GM12878 (cell line): ENCODE measurements around the gene RIPK4. TPM values are rescaled to one million over a fixed set of nuclear protein-coding genes. Genes with fewer than 3 reads are reported as not detected.
"Not testable (repeated sequence)": the region's sequence is repeated elsewhere in the genome, so short reads cannot be mapped to it uniquely, and the experiment has no call there.

Experiments used
- ATAC-seq: fragments of 200-7000 bp; cut with Tn5 transposase; 3 replicates; pipeline ENCODE4 v1.9.1; 2020; ENCODE audit warnings: mild to moderate bottlenecking, moderate library complexity
- BruUV-seq: library from RNA; stranded (reverse); fragments of 400-500 nt; replicated peaks from 2 replicates; lab custom pipeline; 2021; lab: Mats Ljungman, UMichigan
- CTCF ChIA-PET: fragments of 300-600 bp; sonication (Branson Sonifier 250); formaldehyde crosslinking; extraction: SDS; loops from one replicate; lab custom pipeline; 2021; ENCODE audit warnings: inconsistent platforms; lab: Yijun Ruan, JAX
- POLR2A ChIA-PET: fragments of 350-600 bp; formaldehyde crosslinking; extraction: SDS; loops from one replicate; lab custom pipeline; 2021; ENCODE audit warnings: inconsistent platforms; lab: Charles Lee
- RAD21 ChIA-PET: fragments of 300-600 bp; sonication (Branson Sonifier 250); formaldehyde crosslinking; loops from one replicate; lab custom pipeline; 2023; ENCODE audit warnings: antibody characterized with exemption; ENCODE audit not compliant: unreplicated experiment; lab: Charles Lee
- SMC1A ChIA-PET: fragments of 300-600 bp; sonication (Branson Sonifier 250); formaldehyde crosslinking; loops from one replicate; lab custom pipeline; 2023; ENCODE audit not compliant: unreplicated experiment, uncharacterized antibody; lab: Charles Lee
- DNase-seq: peaks from one replicate; pipeline ENCODE4 v3.0.0-alpha.2; 2011; ENCODE audit warnings: low read depth, low spot score
- FAIRE-seq: peaks from 3 replicates; lab custom pipeline; 2011; peaks lifted over from hg19 to GRCh38; lab: Jason Lieb, UNC
- H2AFZ ChIP-seq: 2 replicates; pipeline ENCODE4 v1.6.0; 2011; ENCODE audit warnings: low read depth, low read length, control low read depth; ENCODE audit not compliant: control insufficient read depth
- H3K27ac ChIP-seq: 2 replicates; pipeline ENCODE4 v1.5.1; 2011; ENCODE audit warnings: control low read depth; ENCODE audit not compliant: control insufficient read depth, insufficient read depth
- H3K27me3 ChIP-seq, 2 experiments: replicated peaks in 1 of 2; 2 replicates each; pipeline versions ENCODE4 v1.6.0 to v1.6.1; 2011; ENCODE audit warnings: low read length in 1 of 2; ENCODE audit not compliant: control insufficient read depth in 2 of 2, insufficient read depth in 2 of 2
- H3K36me3 ChIP-seq, 2 experiments: 2 replicates each; pipeline ENCODE4 v1.5.1; 2011; ENCODE audit warnings: low read length in 1 of 2; ENCODE audit not compliant: control insufficient read depth in 2 of 2, insufficient read depth in 2 of 2
- H3K4me1 ChIP-seq: 2 replicates; pipeline ENCODE4 v1.6.1; 2011; ENCODE audit warnings: mild to moderate bottlenecking, low read length, moderate library complexity, mixed read lengths; ENCODE audit not compliant: control insufficient read depth, insufficient read depth
- H3K4me2 ChIP-seq: 2 replicates; pipeline ENCODE4 v1.6.0; 2011; ENCODE audit warnings: control low read depth; ENCODE audit not compliant: control insufficient read depth, insufficient read depth
- H3K4me3 ChIP-seq: fragments of 200-600 bp; sonication (generic); 2 replicates; pipeline ENCODE4 v1.5.1; 2016
- H3K79me2 ChIP-seq: 2 replicates; pipeline ENCODE4 v1.6.0; 2011; ENCODE audit warnings: low read length; ENCODE audit not compliant: control insufficient read depth, insufficient read depth
- H3K9ac ChIP-seq: 2 replicates; pipeline ENCODE4 v1.8.0; 2011; ENCODE audit warnings: low read length, control low read depth, mixed read lengths; ENCODE audit not compliant: control insufficient read depth, insufficient read depth
- H3K9me3 ChIP-seq: replicated peaks from 3 replicates; pipeline ENCODE4 v1.5.1; 2011; ENCODE audit warnings: mild to moderate bottlenecking, low read length; ENCODE audit not compliant: control insufficient read depth, insufficient read depth
- H4K20me1 ChIP-seq: 2 replicates; pipeline ENCODE4 v1.6.0; 2011; ENCODE audit not compliant: control insufficient read depth, insufficient read depth
- CEBPB ChIP-seq, 2 experiments: fragments of 150-350 bp in 1 of 2; IDR thresholded peaks; 2 replicates each; pipeline ENCODE4 v1.6.1; 2012 to 2014; ENCODE audit warnings: low read depth in 2 of 2, low read length in 2 of 2, borderline replicate concordance in 1 of 2, inconsistent platforms in 1 of 2
- DPF2 ChIP-seq: fragments of 450-650 bp; IDR thresholded peaks from 2 replicates; pipeline ENCODE4 v1.6.1; 2017; ENCODE audit warnings: mild to moderate bottlenecking
- RELA ChIP-seq: fragments of 450-650 bp; IDR thresholded peaks from 2 replicates; pipeline ENCODE4 v1.8.0; 2014; ENCODE audit warnings: borderline replicate concordance; ENCODE audit not compliant: partially characterized antibody
- RUNX3 ChIP-seq: IDR thresholded peaks from 2 replicates; pipeline ENCODE4 v1.6.1; 2012; ENCODE audit warnings: low read length, inconsistent platforms
- SMAD5 ChIP-seq: IDR thresholded peaks from 2 replicates; pipeline ENCODE4 v1.6.1; 2016; ENCODE audit warnings: antibody characterized with exemption, low read depth
- WGBS: methylation state at CpG from one replicate; pipeline ENCODE4 v1.1.6; 2016; ENCODE audit warnings: low lambda C conversion rate; ENCODE audit not compliant: insufficient replicate concordance, insufficient coverage; ENCODE audit errors: missing lambda C conversion rate; 5-methylcytosine and 5-hydroxymethylcytosine counted together
- in situ Hi-C: fragments of 300-500 bp; cut with MboI; formaldehyde crosslinking; loops from 9 replicates; pipeline ENCODE4 v1.14.3; 2018; ENCODE audit warnings: mixed read lengths
- intact Hi-C: fragments of 100-400 bp; cut with micrococcal nuclease; formaldehyde crosslinking; loops from one replicate; pipeline ENCODE4 v1.14.2; 2022; ENCODE audit not compliant: unreplicated experiment
- polyA plus RNA-seq, 11 experiments: library from polyadenylated mRNA; depleted of rRNA in 4 of 11; unstranded in 6 of 11; stranded (reverse) in 5 of 11; fragments of >200 nt; fragmentation: Nextera tagmentation in 4 of 11; fragmentation: Illumina TruSeq in 1 of 11; extraction: Ambion mirVana in 4 of 11; extraction: Trizol in 1 of 11; gene quantifications; 1 replicate in 1 of 11; 2 replicates in 10 of 11; pipeline versions ENCODE4 v1.2.1 to v1.2.3, GENCODE V29; 2011 to 2016; ENCODE audit warnings: inconsistent platforms in 2 of 11, missing spikeins in 2 of 11, low read depth in 1 of 11
- total RNA-seq, 4 experiments: library from RNA; depleted of rRNA in 3 of 4; stranded (reverse); fragments of >200 nt in 3 of 4; fragmentation: Illumina TruSeq in 1 of 4; extraction: Trizol in 1 of 4; gene quantifications; 2 replicates each; pipeline versions ENCODE4 v1.2.1 to v1.2.3, GENCODE V29; 2013 to 2021
- TF ChIP-seq, protein P1 (sequence below): fragments of 450-650 bp; IDR thresholded peaks from 2 replicates; pipeline ENCODE4 v1.6.1; 2016; ENCODE audit warnings: mild to moderate bottlenecking, moderate library complexity, borderline replicate concordance
- TF ChIP-seq, protein P2 (sequence below): fragments of 450-650 bp; IDR thresholded peaks from 2 replicates; pipeline ENCODE4 v1.6.1; 2017; ENCODE audit warnings: mild to moderate bottlenecking, moderate library complexity

RIPK4 gene
- total and polyA plus RNA-seq, 10 of the 15 experiments (the other 5 are each of a cell fraction or from before 2014, with no cell fraction given) = 0.05 TPM; not detected in 9

DNA sequence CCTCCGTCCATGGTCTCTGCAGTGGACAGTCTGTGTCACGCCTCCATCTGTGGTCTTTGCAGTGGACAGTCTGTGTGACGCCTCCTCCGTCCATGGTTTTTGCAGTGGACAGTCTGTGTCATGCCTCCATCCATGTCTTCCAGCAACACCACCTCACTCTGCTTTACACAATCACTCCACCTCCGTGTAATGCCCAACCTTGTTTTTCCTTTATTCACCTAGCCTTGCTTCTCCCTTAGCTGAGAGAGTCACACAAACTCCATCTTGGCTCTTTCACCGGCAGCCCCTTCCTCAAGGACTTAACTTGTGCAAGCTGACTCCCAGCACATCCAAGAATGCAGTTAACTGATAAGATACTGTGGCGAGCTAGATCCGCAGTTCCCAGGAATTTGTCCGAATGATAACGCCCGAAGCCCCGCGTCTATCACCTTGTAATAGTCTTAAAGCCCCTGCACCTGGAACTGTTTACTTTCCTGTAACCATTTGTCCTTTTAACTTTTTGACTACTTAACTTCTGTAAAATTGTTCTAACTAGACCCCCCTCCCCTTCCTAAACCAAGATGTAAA lies 52.5 kb downstream of the RIPK4 start:
- WGBS = 27% methylated on average over 13 of the region's 13 CpGs
- H3K4me3 ChIP-seq, FAIRE-seq, H3K27me3 ChIP-seq, H4K20me1 ChIP-seq, intact Hi-C loops, H3K4me2 ChIP-seq, H3K36me3 ChIP-seq, CTCF ChIA-PET, H3K9ac ChIP-seq, BruUV-seq, H3K4me1 ChIP-seq, POLR2A ChIA-PET, SMC1A ChIA-PET, H2AFZ ChIP-seq, ATAC-seq, in situ Hi-C loops, DNase-seq, H3K9me3 ChIP-seq, H3K27ac ChIP-seq, H3K79me2 ChIP-seq: not testable (repeated sequence)
- RAD21 ChIA-PET = interaction anchor here (0.9 kb wide), 1 partner anchor 102 kb away, joined by 3 read pairs; no protein-coding TSS in a partner anchor

DNA sequence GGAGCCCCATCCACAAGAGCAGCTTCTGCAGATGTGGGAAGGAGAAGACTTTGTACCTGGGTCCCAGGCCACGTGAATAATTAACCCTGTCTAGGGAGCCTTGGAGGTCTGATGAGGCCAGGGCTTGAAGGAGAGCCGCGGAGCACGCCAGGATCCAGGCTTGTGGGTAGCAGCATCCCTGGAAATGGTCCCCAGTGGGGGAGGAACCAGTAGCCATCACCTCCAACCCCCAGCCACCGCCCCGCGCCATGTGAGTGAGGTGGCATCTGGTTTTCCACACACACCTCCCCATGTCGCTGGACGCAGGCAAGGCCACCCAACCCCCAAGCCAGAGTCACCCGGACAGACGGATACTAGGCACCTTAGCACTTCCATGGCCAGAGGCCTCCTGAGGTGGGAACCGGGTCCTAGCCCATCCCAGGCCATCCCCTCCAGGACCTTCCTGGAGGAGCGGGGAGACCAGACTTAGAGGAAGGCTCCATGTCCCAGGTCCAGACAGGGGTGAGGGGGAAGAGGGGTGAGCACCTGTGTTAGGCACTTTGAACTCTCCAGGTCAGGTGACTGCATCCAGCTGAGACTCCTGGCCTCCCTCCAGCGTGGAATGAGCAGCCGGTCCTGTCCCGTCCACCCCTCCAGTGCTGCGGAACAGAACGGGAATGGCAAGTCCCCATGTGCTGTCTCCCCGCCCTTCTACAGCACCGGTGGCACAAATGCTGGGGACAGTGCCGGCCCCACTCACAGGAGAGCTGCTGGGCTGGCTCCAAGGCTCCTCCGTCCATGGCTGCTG lies 53.2 kb downstream of the RIPK4 start:
- H3K4me3 ChIP-seq = no peak overlapping the region
- intact Hi-C loops = no loop called here
- WGBS = 48% methylated on average over 22 of the region's 22 CpGs
- no peaks in the 10 kb centered on the region for H3K4me1 ChIP-seq
- BruUV-seq = no TSS peak
- DNase-seq = no peak
- ChIA-PET SMC1A (no interaction called here), POLR2A (no interaction called here), CTCF (no interaction called here), RAD21 (no interaction called here)
- no peaks in the 10 kb centered on the region for H3K79me2 ChIP-seq
- no peaks in the 10 kb centered on the region; a peak in 2 of 4 replicates for H3K27me3 ChIP-seq
- no peak for ATAC-seq
- H3K36me3 ChIP-seq = no peaks in the 10 kb centered on the region
- H2AFZ ChIP-seq = no peak overlapping the region
- no peak overlapping the region for H3K9ac ChIP-seq
- no peak overlapping the region for H3K4me2 ChIP-seq
- no peak overlapping the region for H3K27ac ChIP-seq
- no peak for FAIRE-seq
- H3K9me3 ChIP-seq = no peaks in the 10 kb centered on the region
- in situ Hi-C loops = no loop called here
- H4K20me1 ChIP-seq = no peaks in the 10 kb centered on the region
- TF ChIP-seq DPF2 (no peak), RUNX3 (no peak), RELA (no peak), CEBPB (IDR thresholded peaks at IDR 0.05; ENCODE audit: borderline replicate concordance in 1 of 2, low read depth in 2 of 2, low read length in 2 of 2) (no peak), SMAD5 (no peak)
- TF ChIP-seq, protein P1, sequence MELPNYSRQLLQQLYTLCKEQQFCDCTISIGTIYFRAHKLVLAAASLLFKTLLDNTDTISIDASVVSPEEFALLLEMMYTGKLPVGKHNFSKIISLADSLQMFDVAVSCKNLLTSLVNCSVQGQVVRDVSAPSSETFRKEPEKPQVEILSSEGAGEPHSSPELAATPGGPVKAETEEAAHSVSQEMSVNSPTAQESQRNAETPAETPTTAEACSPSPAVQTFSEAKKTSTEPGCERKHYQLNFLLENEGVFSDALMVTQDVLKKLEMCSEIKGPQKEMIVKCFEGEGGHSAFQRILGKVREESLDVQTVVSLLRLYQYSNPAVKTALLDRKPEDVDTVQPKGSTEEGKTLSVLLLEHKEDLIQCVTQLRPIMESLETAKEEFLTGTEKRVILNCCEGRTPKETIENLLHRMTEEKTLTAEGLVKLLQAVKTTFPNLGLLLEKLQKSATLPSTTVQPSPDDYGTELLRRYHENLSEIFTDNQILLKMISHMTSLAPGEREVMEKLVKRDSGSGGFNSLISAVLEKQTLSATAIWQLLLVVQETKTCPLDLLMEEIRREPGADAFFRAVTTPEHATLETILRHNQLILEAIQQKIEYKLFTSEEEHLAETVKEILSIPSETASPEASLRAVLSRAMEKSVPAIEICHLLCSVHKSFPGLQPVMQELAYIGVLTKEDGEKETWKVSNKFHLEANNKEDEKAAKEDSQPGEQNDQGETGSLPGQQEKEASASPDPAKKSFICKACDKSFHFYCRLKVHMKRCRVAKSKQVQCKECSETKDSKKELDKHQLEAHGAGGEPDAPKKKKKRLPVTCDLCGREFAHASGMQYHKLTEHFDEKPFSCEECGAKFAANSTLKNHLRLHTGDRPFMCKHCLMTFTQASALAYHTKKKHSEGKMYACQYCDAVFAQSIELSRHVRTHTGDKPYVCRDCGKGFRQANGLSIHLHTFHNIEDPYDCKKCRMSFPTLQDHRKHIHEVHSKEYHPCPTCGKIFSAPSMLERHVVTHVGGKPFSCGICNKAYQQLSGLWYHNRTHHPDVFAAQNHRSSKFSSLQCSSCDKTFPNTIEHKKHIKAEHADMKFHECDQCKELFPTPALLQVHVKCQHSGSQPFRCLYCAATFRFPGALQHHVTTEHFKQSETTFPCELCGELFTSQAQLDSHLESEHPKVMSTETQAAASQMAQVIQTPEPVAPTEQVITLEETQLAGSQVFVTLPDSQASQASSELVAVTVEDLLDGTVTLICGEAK = no peak
- TF ChIP-seq, protein P2, sequence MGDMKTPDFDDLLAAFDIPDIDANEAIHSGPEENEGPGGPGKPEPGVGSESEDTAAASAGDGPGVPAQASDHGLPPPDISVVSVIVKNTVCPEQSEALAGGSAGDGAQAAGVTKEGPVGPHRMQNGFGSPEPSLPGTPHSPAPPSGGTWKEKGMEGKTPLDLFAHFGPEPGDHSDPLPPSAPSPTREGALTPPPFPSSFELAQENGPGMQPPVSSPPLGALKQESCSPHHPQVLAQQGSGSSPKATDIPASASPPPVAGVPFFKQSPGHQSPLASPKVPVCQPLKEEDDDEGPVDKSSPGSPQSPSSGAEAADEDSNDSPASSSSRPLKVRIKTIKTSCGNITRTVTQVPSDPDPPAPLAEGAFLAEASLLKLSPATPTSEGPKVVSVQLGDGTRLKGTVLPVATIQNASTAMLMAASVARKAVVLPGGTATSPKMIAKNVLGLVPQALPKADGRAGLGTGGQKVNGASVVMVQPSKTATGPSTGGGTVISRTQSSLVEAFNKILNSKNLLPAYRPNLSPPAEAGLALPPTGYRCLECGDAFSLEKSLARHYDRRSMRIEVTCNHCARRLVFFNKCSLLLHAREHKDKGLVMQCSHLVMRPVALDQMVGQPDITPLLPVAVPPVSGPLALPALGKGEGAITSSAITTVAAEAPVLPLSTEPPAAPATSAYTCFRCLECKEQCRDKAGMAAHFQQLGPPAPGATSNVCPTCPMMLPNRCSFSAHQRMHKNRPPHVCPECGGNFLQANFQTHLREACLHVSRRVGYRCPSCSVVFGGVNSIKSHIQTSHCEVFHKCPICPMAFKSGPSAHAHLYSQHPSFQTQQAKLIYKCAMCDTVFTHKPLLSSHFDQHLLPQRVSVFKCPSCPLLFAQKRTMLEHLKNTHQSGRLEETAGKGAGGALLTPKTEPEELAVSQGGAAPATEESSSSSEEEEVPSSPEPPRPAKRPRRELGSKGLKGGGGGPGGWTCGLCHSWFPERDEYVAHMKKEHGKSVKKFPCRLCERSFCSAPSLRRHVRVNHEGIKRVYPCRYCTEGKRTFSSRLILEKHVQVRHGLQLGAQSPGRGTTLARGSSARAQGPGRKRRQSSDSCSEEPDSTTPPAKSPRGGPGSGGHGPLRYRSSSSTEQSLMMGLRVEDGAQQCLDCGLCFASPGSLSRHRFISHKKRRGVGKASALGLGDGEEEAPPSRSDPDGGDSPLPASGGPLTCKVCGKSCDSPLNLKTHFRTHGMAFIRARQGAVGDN = no peak
